HepG2 (cell line): Measurements from ENCODE around the gene ZNF394. TPM values are rescaled to one million over a fixed set of nuclear protein-coding genes. Genes with fewer than 3 reads are reported as not detected.
A peak's percentile ranks its signal among the peaks of the same experiment; 100 is the strongest.

ENCODE experiments used
- ARHGAP35 ChIP-seq: sonication (generic); formaldehyde crosslinking; IDR thresholded peaks from 2 replicates; pipeline ENCODE4 v1.9.0; 2022; ENCODE audit warnings: mild to moderate bottlenecking, inconsistent platforms, moderate library complexity, missing genetic modification reagents, borderline replicate concordance
- GLI4 ChIP-seq: sonication (generic); formaldehyde crosslinking; IDR thresholded peaks from 2 replicates; pipeline ENCODE4 v1.5.1; 2020; ENCODE audit warnings: missing genetic modification reagents, mild to moderate bottlenecking, moderate library complexity, borderline replicate concordance
- HNRNPH1 ChIP-seq: fragments of 200-400 bp; formaldehyde crosslinking; optimal IDR thresholded peaks from 2 replicates; pipeline ENCODE3; 2017; ENCODE audit warnings: mild to moderate bottlenecking, low read depth, low read length
- LCORL ChIP-seq, 2 experiments: fragments of 450-650 bp in 1 of 2; sonication (generic) in 1 of 2; formaldehyde crosslinking in 1 of 2; IDR thresholded peaks; 2 replicates each; pipeline versions ENCODE4 v1.5.0 to v1.6.1; 2017 to 2020; ENCODE audit warnings: antibody characterized with exemption in 1 of 2, missing genetic modification reagents in 1 of 2
- MAZ ChIP-seq, 2 experiments: sonication (generic) in 1 of 2; formaldehyde crosslinking in 1 of 2; IDR thresholded peaks; 2 replicates each; pipeline versions ENCODE4 v1.5.0 to v1.6.1; 2012 to 2020; ENCODE audit warnings: low read depth in 2 of 2, mild to moderate bottlenecking in 2 of 2, borderline replicate concordance in 1 of 2, improper control_type of control experiment in 1 of 2, low read length in 1 of 2, missing genetic modification reagents in 1 of 2, moderate library complexity in 1 of 2
- MTA1 ChIP-seq: sonication (generic); formaldehyde crosslinking; IDR thresholded peaks from 2 replicates; pipeline ENCODE4 v1.4.0; 2020; ENCODE audit warnings: missing genetic modification reagents, mild to moderate bottlenecking, borderline replicate concordance
- PHF20 ChIP-seq: sonication (generic); formaldehyde crosslinking; IDR thresholded peaks from 2 replicates; pipeline ENCODE4 v1.5.0; 2020; ENCODE audit warnings: mild to moderate bottlenecking, missing genetic modification reagents
- PLRG1 ChIP-seq: fragments of 450-650 bp; conservative IDR thresholded peaks from 2 replicates; pipeline ENCODE4 v1.6.1; 2016
- SIN3A ChIP-seq: IDR thresholded peaks from 2 replicates; pipeline ENCODE4 v1.6.1; 2011; ENCODE audit warnings: low read depth, mild to moderate bottlenecking, control low read depth, low read length, borderline replicate concordance
- SRSF4 ChIP-seq: fragments of 200-400 bp; formaldehyde crosslinking; IDR thresholded peaks from one replicate; pipeline ENCODE4 v1.6.1; 2018; ENCODE audit warnings: mild to moderate bottlenecking, low read depth, low read length, moderate library complexity; ENCODE audit not compliant: poor library complexity, severe bottlenecking
- SRY ChIP-seq: sonication (generic); formaldehyde crosslinking; IDR thresholded peaks from 2 replicates; pipeline ENCODE4 v1.8.0; 2022; ENCODE audit warnings: mild to moderate bottlenecking, missing genetic modification reagents
- TERF1 ChIP-seq: sonication (generic); formaldehyde crosslinking; IDR thresholded peaks from 2 replicates; pipeline ENCODE4 v1.8.0; 2022; ENCODE audit warnings: mild to moderate bottlenecking, missing genetic modification reagents, moderate library complexity
- U2AF1 ChIP-seq: fragments of 200-400 bp; formaldehyde crosslinking; optimal IDR thresholded peaks from 2 replicates; pipeline ENCODE3; 2017; ENCODE audit warnings: mild to moderate bottlenecking, low read depth, low read length
- USF2 ChIP-seq, 2 experiments: sonication (generic) in 1 of 2; formaldehyde crosslinking in 1 of 2; IDR thresholded peaks; 2 replicates each; pipeline versions ENCODE4 v1.5.1 to v1.6.1; 2011 to 2020; ENCODE audit warnings: borderline replicate concordance in 1 of 2, low read depth in 1 of 2, low read length in 1 of 2, mild to moderate bottlenecking in 1 of 2, missing genetic modification reagents in 1 of 2, moderate library complexity in 1 of 2
- ZFAT ChIP-seq: sonication (generic); formaldehyde crosslinking; conservative IDR thresholded peaks from 2 replicates; pipeline ENCODE4 v1.8.1; 2023; ENCODE audit warnings: missing genetic modification reagents, inconsistent platforms
- ZFP1 ChIP-seq: IDR thresholded peaks from 2 replicates; pipeline ENCODE4 v1.6.1; 2016
- ZFP41 ChIP-seq: sonication (generic); formaldehyde crosslinking; IDR thresholded peaks from 2 replicates; pipeline ENCODE4 v1.4.0; 2020; ENCODE audit warnings: mild to moderate bottlenecking, missing genetic modification reagents, borderline replicate concordance
- ZNF251 ChIP-seq: sonication (generic); formaldehyde crosslinking; IDR thresholded peaks from 2 replicates; pipeline ENCODE4 v1.9.0; 2021; ENCODE audit warnings: mild to moderate bottlenecking, missing genetic modification reagents
- ZNF367 ChIP-seq: sonication (generic); formaldehyde crosslinking; IDR thresholded peaks from 2 replicates; pipeline ENCODE4 v1.4.0; 2020; ENCODE audit warnings: missing genetic modification reagents, borderline replicate concordance
- ZNF549 ChIP-seq: sonication (generic); formaldehyde crosslinking; IDR thresholded peaks from 2 replicates; pipeline ENCODE4 v1.5.0; 2020; ENCODE audit warnings: missing genetic modification reagents
- ZNF761 ChIP-seq: sonication (generic); formaldehyde crosslinking; conservative IDR thresholded peaks from 2 replicates; pipeline ENCODE4 v1.4.0; 2020; ENCODE audit warnings: mild to moderate bottlenecking, missing genetic modification reagents
- polyA plus RNA-seq, 8 experiments: library from polyadenylated mRNA; depleted of rRNA in 3 of 8; stranded (reverse) in 7 of 8; unstranded in 1 of 8; fragments of >200 nt; fragmentation: Illumina TruSeq in 4 of 8; extraction: Trizol in 4 of 8; gene quantifications; 2 replicates each; pipeline versions ENCODE4 v1.2.1 to v1.2.3, GENCODE V29; 2011 to 2016; ENCODE audit warnings: low read depth in 4 of 8, missing spikeins in 1 of 8, mixed read lengths in 1 of 8; ENCODE audit not compliant: insufficient read depth in 1 of 8
- total RNA-seq, 5 experiments: library from RNA; depleted of rRNA; stranded (reverse); fragments of >200 nt; fragmentation: Illumina TruSeq; extraction: Trizol; gene quantifications; 2 replicates each; pipeline ENCODE4 v1.2.3, GENCODE V29; 2016; ENCODE audit warnings: low read depth in 1 of 5
- TF ChIP-seq, protein P1 (sequence below): sonication (generic); formaldehyde crosslinking; IDR thresholded peaks from 2 replicates; pipeline ENCODE4 v1.4.0; 2020; ENCODE audit warnings: missing genetic modification reagents

Gene ZNF394
- total and polyA plus RNA-seq, 2 of the 13 experiments (the other 11 are each of a cell fraction or from before 2014, with no cell fraction given): 7.8 to 19.6 TPM

GRCh38 chr7:99472561-99473314, 27.3 kb downstream of the ZNF394 start, which contains the start of gene ZNF789 (continued):
- TF ChIP-seq MAZ (IDR thresholded peaks at IDR 0.05; ENCODE audit: borderline replicate concordance, low read depth, low read length): 0 out of 2 replicates have a peak, but pooled peaks have one; percentile 27
- peak; percentile 80 for TF ChIP-seq MAZ (CRISPR knock-in tag; IDR thresholded peaks at IDR 0.05; ENCODE audit: low read depth)
- TF ChIP-seq U2AF1: no peak
- no peak for TF ChIP-seq GLI4
- TF ChIP-seq ARHGAP35: no peak
- no peak for TF ChIP-seq ZFAT
- no peak for TF ChIP-seq ZNF367 (CRISPR knock-in tag)
- TF ChIP-seq ZNF761 (CRISPR knock-in tag): peak; percentile 70; the same call in 1 of the 2 replicates
- TF ChIP-seq SIN3A: peak; percentile 72; the same call in 1 of the 2 replicates
- TF ChIP-seq TERF1: no peak
- TF ChIP-seq SRSF4: no peak
- TF ChIP-seq PLRG1: no peak
- TF ChIP-seq LCORL (IDR thresholded peaks at IDR 0.05): 0 out of 2 replicates have a peak, but pooled peaks have one; percentile 4
- peak; percentile 54 for TF ChIP-seq LCORL (CRISPR knock-in tag; IDR thresholded peaks at IDR 0.05)
- peak; percentile 91 for TF ChIP-seq USF2 (IDR thresholded peaks at IDR 0.05; ENCODE audit: low read depth, low read length)
- peak; percentile 99; the same call in 1 of the 2 replicates for TF ChIP-seq USF2 (CRISPR knock-in tag; IDR thresholded peaks at IDR 0.05; ENCODE audit: borderline replicate concordance)
- TF ChIP-seq MTA1 (CRISPR knock-in tag): peak; percentile 63; the same call in 1 of the 2 replicates
- no peak for TF ChIP-seq HNRNPH1
- TF ChIP-seq ZNF549 (CRISPR knock-in tag): no peak
- TF ChIP-seq ZFP41 (CRISPR knock-in tag): 0 out of 2 replicates have a peak, but pooled peaks have one; percentile 72
- TF ChIP-seq ZFP1: no peak
- TF ChIP-seq SRY: peak; percentile 47; the same call in 1 of the 2 replicates
- TF ChIP-seq ZNF251 (CRISPR knock-in tag): no peak
- TF ChIP-seq, protein P1, sequence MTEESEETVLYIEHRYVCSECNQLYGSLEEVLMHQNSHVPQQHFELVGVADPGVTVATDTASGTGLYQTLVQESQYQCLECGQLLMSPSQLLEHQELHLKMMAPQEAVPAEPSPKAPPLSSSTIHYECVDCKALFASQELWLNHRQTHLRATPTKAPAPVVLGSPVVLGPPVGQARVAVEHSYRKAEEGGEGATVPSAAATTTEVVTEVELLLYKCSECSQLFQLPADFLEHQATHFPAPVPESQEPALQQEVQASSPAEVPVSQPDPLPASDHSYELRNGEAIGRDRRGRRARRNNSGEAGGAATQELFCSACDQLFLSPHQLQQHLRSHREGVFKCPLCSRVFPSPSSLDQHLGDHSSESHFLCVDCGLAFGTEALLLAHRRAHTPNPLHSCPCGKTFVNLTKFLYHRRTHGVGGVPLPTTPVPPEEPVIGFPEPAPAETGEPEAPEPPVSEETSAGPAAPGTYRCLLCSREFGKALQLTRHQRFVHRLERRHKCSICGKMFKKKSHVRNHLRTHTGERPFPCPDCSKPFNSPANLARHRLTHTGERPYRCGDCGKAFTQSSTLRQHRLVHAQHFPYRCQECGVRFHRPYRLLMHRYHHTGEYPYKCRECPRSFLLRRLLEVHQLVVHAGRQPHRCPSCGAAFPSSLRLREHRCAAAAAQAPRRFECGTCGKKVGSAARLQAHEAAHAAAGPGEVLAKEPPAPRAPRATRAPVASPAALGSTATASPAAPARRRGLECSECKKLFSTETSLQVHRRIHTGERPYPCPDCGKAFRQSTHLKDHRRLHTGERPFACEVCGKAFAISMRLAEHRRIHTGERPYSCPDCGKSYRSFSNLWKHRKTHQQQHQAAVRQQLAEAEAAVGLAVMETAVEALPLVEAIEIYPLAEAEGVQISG (CRISPR knock-in tag): peak; percentile 99
- peak; percentile 75 for TF ChIP-seq PHF20
